D721Med (cell line): ENCODE results near the gene KIF14.
A peak's percentile ranks its signal among the peaks of the same experiment; 100 is the strongest.

Experiments
- DNase-seq: peaks from one replicate; pipeline ENCODE4 v3.0.0; 2011; ENCODE audit warnings: low spot score; ENCODE audit not compliant: insufficient read length
- FAIRE-seq: peaks from 2 replicates; lab custom pipeline; 2011; peaks lifted over from hg19 to GRCh38; lab: Jason Lieb, UNC
- TF ChIP-seq, protein P1 (sequence below): IDR thresholded peaks from 2 replicates; pipeline ENCODE4 v1.5.1; 2012; ENCODE audit warnings: mild to moderate bottlenecking, control low read depth; ENCODE audit not compliant: insufficient read depth; ENCODE audit errors: missing control alignments

The KIF14 gene

DNA sequence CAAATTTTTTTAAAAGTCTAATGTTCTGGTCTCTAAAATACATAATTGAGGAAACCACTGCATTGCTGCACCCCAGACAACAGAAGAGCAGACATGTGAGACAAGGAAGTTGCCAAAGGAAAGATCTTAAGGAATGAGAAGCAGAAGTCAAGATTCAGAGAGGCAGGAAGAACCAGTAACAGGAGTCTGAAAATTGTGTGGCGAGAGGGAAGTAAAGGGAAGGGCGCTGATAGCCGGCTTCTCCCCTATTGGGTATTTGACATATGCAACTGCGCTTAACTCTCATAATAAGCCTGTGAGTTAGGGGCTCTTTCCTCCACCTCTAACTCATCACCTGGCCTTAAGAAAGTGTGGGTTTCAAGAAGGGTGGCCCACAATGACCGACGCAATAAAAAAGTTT lies 21.9 kb upstream of the KIF14 start:
- FAIRE-seq (no peak), DNase-seq (no peak)

DNA sequence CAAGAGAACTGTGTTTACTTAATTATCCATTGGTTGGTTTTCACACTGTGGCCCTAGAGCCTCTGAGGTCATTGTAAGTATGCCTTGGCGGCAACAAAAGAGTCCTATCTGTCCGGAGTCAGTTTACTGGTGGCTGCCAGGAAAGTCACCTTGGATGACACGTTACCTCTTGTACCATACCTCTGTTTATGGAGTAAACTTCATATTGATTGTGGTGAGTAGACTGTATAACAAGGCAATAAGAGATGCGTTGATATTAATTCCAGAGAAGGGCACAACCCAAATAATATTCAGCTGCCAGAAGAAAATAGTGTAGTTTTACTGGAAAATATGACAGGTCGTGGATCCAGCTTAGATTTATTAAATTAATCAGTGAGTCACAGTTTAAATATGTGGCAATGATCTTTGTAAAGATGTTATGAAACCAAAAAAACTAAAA lies 20.4 kb upstream of the KIF14 start:
- TF ChIP-seq, protein P1, sequence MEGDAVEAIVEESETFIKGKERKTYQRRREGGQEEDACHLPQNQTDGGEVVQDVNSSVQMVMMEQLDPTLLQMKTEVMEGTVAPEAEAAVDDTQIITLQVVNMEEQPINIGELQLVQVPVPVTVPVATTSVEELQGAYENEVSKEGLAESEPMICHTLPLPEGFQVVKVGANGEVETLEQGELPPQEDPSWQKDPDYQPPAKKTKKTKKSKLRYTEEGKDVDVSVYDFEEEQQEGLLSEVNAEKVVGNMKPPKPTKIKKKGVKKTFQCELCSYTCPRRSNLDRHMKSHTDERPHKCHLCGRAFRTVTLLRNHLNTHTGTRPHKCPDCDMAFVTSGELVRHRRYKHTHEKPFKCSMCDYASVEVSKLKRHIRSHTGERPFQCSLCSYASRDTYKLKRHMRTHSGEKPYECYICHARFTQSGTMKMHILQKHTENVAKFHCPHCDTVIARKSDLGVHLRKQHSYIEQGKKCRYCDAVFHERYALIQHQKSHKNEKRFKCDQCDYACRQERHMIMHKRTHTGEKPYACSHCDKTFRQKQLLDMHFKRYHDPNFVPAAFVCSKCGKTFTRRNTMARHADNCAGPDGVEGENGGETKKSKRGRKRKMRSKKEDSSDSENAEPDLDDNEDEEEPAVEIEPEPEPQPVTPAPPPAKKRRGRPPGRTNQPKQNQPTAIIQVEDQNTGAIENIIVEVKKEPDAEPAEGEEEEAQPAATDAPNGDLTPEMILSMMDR, result no peak
- no peak for DNase-seq
- FAIRE-seq, result no peak

More for the DNA sequence above, 21.9 kb upstream of the KIF14 start:
- TF ChIP-seq, protein P1, result no peak

DNA sequence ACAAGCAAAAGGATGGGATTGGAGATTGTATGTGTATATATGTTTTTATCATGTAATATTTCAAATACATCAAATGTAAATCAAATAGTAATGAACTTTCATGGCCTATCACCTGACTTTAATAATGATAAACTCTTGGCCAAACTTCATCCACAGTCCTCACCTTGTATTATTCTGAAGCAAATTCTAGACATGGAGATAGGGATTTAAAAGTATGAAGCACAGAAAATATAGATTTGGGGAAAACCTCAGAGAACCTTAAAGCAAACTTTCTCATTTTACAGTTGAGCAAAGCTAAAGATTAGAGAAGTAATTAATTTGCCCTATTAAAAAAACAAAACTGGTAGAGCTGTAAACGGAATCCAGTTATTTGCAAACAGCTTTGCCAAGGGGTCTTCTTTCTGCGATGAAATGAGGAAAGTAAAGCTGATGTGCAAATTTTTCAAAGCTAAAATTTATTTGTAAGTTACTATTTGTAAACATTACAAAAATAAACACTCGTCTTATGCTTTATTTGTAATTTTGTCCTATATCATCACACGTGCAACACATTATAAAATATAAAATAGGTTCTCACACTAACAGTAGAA lies 19.9 kb upstream of the KIF14 start:
- TF ChIP-seq, protein P1, result no peak
- DNase-seq, result no peak
- no peak for FAIRE-seq

DNA sequence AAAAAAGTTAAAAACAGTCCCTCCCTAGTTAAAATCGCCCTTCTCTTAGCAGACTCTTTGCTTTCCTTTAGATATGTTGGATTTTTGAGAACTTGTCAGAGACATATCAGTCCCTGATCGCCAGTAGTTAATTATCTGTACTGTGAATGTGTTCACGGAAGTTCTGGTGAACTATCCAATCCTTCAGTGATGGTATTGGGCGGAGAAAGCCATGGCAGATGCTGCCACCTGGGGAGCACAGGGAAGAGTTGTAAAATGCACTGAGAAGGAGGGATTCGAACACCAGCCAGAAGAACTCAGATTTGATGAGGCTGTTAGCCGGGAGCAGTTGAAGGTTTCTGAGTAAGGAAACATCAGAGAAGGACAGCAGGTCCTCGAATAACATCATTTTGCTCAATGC lies 17.5 kb upstream of the KIF14 start:
- no peak for FAIRE-seq
- DNase-seq, result no peak
- TF ChIP-seq, protein P1, result no peak

DNA sequence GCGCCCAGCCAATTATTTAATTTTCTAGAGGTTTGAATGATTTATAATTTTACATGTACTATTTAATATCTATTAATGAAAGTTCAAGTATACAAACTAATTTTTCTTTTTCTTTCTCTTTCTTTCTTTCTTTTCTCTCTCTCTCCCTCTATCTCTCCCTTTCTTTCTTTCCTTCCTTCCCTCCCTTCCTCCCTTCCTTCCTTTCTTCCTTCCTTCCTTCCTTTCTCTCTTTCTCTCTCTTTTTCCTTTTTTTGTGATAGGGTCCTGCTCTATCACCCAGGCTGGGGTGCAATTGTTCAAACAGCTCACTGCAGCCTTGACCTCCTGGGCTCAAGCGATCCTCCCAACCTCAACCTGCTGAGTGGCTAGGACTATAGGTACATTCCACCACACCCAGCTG lies 16.1 kb upstream of the KIF14 start:
- FAIRE-seq (no peak), DNase-seq (no peak)
- TF ChIP-seq, protein P1, result no peak

DNA sequence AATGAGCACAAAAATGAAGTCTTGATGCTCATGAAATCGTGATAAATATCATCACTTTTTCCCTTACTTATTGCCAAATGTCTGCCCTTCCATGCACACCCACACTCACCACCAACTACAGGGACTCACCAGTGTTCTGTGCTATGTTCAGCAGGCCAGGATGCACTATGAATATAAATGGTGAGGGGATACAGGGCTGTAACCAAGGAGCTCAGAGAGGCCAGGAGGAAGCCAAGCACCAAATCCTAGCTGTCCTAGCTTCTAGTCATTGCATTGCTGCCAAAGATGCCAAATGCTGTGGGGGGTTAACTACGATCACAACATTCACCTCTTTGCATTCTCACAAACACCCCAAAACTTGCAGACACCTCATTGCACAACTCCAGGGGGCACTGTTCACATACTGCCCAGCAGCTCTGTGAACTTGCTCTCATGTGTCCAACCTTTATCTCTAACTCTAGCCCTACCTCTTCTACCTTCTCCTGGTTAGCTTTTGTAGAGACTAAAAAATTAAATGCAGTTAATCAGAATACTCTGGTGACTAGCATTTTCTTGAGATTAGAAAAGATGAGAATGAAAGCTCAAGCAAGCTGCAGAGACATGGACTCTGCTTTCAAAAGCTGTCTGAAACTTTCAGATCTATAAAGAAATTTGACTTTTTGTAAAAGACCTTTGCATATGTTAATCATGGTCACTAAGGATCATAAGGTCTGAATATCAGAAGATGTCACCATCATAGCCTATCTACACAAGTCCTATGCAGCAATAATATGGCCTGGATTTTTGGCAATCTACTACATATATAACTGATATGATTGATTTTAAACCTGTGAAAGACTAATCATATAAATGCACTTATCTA lies 13.9 kb upstream of the KIF14 start:
- FAIRE-seq, result no peak

More for the DNA sequence above, 13.9 kb upstream of the KIF14 start:
- TF ChIP-seq, protein P1, result peak; percentile 14
- DNase-seq, result no peak
